RWPE1 (cell line): ENCODE results near the gene SYT10.

Experiments
- CTCF ChIA-PET: fragments of 350-600 bp; sonication (Branson Sonifier 250); formaldehyde crosslinking; extraction: SDS; loops from one replicate; lab custom pipeline; 2021; lab: Yijun Ruan, JAX
- POLR2A ChIA-PET: fragments of 400-600 bp; formaldehyde crosslinking; extraction: SDS; loops from one replicate; lab custom pipeline; 2020; ENCODE audit warnings: antibody characterized with exemption; ENCODE audit not compliant: low non-redundant PET; lab: Yijun Ruan, JAX
- DNase-seq: peaks from one replicate; pipeline ENCODE4 v3.0.0; 2012; ENCODE audit warnings: low spot score
- H3K27ac ChIP-seq: fragments of 450-650 bp; 2 replicates; pipeline ENCODE4 v1.5.1; 2017
- TF ChIP-seq, protein P1 (sequence below): fragments of 450-650 bp; conservative IDR thresholded peaks from 2 replicates; pipeline ENCODE4 v1.5.1; 2017; ENCODE audit warnings: low read depth, mild to moderate bottlenecking

The SYT10 gene

DNA sequence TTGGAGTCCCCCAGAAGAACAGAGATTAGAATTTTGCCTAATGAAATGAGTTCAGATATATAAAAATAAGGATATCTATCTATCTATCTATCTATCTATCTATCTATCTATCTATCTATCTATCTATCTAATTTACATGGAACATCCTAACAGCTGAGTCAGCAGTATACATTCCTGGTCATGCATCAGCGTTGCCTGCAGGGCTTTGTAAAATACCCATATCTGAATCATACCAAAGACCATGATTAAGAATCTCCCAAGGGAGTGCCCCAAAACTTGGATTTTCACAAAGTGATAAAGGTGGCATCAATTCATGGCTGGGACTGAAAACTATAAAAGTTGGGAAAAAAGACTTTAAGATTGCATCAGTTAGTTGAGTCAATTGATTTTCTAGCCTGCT is 32.7 kb upstream of the SYT10 start:
- POLR2A ChIA-PET, result no interaction called here
- no peak overlapping the region for H3K27ac ChIP-seq
- no peak for DNase-seq
- TF ChIP-seq, protein P1, sequence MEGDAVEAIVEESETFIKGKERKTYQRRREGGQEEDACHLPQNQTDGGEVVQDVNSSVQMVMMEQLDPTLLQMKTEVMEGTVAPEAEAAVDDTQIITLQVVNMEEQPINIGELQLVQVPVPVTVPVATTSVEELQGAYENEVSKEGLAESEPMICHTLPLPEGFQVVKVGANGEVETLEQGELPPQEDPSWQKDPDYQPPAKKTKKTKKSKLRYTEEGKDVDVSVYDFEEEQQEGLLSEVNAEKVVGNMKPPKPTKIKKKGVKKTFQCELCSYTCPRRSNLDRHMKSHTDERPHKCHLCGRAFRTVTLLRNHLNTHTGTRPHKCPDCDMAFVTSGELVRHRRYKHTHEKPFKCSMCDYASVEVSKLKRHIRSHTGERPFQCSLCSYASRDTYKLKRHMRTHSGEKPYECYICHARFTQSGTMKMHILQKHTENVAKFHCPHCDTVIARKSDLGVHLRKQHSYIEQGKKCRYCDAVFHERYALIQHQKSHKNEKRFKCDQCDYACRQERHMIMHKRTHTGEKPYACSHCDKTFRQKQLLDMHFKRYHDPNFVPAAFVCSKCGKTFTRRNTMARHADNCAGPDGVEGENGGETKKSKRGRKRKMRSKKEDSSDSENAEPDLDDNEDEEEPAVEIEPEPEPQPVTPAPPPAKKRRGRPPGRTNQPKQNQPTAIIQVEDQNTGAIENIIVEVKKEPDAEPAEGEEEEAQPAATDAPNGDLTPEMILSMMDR, result no peak
- CTCF ChIA-PET, result no interaction called here

DNA sequence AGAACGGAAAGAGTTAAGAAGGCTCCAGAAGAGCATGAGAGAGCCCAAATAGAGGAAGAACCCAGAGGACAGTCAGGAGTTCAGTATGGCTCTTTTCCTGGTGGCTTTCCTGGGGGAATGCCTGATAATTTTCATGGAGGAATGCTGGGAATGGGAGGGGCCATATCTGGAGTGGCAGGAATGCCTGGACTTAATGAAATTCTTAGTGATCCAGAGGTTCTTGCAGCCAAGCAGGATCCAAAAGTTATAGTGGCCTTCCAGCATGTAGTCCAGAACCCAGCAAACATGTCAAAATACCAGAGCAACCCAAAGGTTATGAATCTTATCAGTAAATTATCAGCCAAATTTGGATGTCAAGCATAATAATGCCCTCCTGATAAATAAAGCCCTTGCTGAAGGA is 15.5 kb upstream of the SYT10 start:
- TF ChIP-seq, protein P1, result no peak
- CTCF ChIA-PET, result no interaction called here
- POLR2A ChIA-PET, result no interaction called here
- DNase-seq, result no peak
- no peak overlapping the region for H3K27ac ChIP-seq

DNA sequence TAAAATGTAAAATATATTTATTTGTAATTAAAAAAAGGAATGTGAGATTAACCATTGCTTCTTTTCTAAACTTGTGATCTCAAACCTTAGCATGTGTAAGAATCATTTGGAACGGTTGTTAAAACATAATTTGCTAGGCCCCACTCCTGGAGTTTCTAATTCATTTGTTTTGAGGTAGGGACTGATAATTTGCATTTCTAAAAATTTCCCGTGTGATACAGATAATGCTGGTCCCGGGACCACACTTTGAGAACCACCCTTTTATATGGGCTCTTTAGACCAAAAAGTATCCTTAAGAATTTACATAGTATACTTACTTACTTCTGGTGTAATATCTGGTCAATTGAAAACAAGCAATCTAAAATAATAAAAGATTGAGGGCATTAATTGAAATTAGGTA is 10.9 kb upstream of the SYT10 start:
- ChIA-PET POLR2A (no interaction called here), CTCF (interaction anchor here (0.6 to 0.7 kb wide), 2 partner anchors 173 to 503 kb away, joined by 3 to 8 read pairs; no protein-coding TSS in a partner anchor)
- no peak overlapping the region for H3K27ac ChIP-seq
- no peak for DNase-seq
- TF ChIP-seq, protein P1, result no peak

DNA sequence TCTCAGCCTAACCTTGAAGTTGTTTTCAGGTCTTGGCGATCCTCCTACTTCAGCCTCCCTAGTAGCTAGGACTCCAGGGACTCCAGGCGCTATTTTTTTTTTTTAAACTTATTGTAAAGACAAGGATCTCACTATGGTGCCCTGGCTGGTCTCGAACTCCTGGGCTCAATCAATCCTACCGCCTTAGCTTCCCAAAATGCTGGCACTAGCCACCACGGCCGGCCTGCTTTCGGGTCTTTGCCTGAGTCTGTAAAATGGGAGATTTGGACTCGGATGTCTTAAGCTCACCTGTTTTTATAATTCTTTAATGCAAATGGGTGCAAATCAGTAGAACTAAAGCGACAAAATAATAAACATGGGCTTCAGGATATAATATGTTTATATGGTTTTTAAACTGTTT is 858 bp upstream of the SYT10 start:
- TF ChIP-seq, protein P1, result no peak
- ChIA-PET POLR2A (no interaction called here), CTCF (no interaction called here)
- no peak overlapping the region for H3K27ac ChIP-seq
- DNase-seq, result no peak

DNA sequence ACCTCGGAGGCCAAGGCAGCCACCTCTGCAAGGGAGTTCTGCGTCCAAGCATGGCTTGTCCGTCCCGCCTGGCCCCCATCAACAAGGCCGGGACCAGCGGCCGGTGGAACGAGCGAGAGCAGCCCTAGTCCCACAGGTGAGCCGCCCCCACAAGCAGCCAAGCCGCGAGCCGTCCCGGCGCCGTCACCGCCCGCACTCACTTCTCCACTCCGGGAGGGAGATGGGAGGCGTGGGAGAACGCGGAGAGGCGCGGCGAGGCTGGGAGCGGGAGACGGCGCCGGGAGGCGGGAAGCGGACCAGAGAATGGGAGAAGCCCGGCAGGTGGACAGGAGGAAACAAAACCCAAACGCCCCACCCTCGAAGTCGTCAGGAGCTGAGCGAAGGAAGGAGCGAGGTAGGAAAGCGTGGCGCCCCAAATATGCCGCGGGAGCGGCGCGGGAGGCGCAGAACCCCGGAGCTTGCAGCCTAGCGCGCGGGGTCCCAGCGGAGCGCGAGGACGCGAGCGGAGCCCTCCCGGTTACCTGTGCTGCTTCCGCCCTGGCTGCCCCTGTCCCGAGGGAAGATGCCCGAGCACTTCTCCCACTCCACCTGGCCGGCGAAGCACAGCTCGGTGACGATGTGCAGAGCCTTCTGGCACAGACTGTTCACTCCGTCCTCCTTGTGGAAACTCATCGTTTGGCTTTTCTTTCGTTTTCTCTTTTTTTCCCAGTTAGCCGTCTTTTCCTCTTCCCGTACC is 600 bp downstream of the SYT10 start:
- peak; percentile 14 for DNase-seq
- TF ChIP-seq, protein P1, result no peak
- POLR2A ChIA-PET, result no interaction called here
- H3K27ac ChIP-seq, result no peak overlapping the region
- CTCF ChIA-PET, result no interaction called here

DNA sequence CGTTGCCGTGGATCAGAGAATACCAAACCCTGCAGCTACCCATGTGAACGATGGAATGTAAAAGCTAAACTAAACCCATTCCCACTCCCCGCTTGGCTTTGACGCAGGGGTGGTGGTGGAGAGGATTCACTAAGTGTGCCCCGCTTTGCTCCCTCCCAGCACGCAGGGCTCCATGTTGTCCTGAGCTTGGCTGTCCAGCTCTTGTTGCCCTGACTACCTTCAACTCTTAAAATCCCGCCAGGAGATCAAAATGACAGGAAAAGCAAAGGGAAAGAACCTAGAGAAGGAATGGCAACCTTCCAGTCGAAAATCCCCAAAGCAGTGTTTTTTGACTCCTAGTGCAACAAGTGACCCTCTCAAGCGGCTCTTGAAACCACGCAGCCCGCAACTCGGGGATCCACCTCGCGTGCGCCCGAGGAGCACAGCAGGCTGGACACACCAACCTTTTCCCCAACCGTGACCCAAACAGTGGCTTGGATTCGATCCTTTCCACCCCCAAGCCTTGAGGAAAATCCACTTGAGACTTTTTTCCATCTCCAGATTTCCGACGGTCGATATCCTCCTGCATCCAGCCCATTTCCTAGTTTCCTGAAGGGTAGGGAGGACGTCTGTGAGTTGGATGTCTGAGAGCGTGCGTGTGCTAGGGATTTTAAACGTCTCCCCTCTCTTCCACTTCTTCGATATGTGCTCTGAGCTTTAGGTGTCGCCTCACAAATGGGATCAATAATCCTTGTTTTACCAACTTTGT is 1.4 kb downstream of the SYT10 start:
- POLR2A ChIA-PET, result no interaction called here
- CTCF ChIA-PET, result interaction anchor here (0.7 kb wide), 1 partner anchor 1069 kb away, joined by 3 read pairs; no protein-coding TSS in a partner anchor
- H3K27ac ChIP-seq, result no peak overlapping the region
- TF ChIP-seq, protein P1, result no peak
- no peak for DNase-seq
